Inferior parietal cortex (tissue), 1 donor: ENCODE results near the gene COL6A3.
"Not testable (repeated sequence)": the region's sequence is repeated elsewhere in the genome, so short reads cannot be mapped to it uniquely, and the experiment has no call there.

ENCODE experiments used
- DNase-seq: peaks from one replicate; pipeline ENCODE4 v3.0.0-alpha.2; 2016; ENCODE audit errors: extremely low spot score

The COL6A3 gene

DNA sequence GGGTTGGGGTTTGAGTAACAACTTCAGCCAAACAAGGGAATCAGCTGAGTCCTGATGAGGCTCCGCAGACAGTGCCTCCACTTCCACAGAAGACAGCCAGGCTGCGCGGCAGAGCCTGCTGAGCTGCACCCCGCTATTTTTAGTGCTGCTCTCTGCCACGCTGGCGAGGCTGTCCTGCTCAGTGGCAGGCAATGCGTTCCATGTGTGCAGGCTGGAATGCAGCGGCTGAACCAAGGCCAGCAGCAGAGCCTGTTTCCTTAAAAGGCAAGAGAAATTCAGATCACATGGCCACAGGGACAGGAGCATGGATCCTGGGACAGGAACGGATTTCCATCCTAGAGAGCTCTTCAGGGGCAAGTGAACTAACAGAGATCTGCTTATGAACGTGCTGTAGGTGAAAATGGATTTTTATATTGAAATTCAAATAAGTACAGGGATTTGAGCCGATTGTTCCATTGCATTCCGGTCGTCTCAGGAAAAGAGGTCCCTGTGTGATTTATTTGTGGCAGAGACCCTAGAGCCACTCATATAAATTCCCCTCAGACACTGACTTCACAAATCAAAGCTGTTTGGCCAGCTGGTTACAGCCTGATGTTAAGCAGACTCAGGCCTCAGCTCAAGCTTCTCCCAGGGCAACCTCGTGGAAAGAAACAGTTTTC, 98.7 kb downstream of the COL6A3 start:
- peak; percentile 49 for DNase-seq

DNA sequence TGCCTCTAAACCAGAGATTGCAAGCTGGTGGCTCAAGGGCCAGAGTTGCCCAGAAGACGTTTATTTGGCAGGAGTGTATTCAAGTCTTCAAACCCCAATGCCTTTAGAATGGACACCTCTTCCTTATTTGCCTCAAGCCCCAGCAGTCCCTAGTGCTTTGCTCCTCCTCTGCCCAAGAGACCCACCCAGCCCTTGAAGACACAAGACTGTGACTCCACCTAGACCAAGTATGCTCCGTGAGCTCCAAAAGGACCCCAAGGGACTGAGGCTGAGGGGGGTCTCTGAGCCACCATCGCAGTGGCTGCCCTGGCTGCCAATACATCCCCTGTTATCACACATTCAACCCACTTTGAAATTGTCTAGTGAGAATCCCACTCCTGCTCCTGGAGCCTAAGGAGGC, 99.3 kb downstream of the COL6A3 start:
- DNase-seq: no peak

DNA sequence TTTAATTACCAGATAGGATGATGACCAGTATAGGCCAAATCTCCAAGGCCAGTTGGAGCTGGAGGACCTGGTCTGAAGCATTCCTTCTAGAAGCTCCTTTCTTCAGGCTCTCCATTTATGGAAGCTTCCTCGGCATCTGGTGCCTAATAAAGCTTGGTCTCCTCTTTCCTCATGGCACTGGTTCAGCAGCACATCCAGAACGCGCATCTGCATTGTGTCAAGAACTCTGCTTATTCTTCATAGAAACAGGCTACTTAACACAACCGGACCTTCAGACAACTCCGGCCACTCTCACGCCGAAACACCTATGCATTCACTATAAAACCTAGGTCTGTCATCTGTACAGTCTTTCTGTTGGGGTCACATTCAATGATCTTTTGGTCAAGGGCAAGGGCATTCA, 99.8 kb downstream of the COL6A3 start:
- no peak for DNase-seq

DNA sequence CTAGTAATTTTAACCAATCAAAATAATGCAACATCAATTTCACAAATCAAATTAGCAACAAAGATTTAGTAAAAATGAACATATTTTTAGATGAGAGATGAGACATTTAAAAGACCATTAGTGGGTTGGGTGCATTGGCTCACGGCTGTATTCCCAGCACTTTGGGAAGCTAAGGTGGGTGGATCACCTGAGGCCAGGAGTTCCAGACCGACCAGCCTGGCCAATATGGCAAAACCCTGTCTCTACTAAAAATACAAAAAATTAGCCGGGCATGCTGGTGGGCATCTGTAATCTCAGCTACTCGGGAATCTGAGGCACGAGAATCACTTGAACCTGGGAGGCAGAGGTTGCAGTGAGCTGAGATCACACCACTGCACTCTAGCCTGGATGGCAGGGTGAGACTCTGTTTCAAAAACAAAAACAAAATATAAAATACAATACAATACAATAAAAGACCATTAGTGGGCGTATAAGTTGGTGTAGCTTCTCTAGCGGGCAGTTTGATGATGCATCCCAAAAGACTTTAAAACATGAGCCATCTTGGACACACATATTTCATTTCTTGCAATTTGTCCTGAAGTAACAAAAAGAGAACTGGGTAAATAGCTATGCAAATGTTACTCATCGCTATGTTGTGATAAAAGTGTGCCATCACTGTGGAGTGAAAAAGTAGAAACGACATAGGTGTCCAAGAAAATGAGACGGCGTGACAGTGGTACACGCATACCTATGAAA, 101.8 kb downstream of the COL6A3 start:
- DNase-seq: no peak

DNA sequence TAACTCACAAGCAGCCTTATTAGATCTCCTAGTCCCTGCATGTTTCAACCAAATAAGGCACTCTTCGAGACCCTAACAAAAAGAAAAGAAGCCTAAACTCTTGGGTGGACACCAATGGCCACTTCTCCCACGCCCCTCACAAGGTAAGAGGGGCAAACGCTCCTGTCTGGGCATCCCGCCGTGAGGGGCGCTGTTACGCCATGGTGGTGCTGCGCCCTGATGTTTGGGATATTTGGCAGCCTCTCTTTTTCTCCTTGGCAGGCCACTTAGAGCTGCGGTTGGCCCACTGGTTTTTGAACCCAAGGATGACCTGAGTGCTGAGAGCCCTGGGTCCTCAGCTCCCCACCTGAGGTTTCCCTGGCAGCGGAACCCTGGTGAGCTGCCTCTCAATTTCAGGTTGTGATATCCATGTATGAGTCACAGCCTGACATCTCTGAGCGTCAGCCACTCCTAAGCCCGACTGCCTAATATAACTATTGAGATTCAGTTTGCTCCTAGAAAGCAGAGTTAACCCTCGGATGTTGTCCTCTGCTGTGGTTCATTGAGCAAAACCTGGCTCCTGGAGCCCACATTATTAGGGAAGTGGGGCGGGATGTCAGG, 103.3 kb downstream of the COL6A3 start:
- no peak for DNase-seq

DNA sequence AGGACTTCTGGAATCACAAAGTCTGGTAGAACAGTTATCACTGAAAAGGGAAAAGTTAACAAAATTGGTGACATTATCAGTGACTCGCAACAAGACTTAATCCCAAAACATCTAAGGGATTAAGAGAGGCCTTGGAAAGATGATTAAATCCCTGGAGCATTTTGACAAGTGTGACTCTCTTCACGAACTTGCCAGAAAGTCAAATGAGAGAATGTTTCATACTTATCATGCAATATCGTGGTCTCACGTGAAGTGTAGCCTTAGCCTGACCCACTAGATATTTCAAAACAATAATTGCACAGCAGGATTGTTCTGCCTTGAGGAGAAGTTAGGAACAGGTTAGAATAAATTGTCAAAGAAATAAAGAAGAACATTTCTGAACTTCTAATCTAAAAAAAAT, 104.5 kb downstream of the COL6A3 start:
- DNase-seq: no peak

DNA sequence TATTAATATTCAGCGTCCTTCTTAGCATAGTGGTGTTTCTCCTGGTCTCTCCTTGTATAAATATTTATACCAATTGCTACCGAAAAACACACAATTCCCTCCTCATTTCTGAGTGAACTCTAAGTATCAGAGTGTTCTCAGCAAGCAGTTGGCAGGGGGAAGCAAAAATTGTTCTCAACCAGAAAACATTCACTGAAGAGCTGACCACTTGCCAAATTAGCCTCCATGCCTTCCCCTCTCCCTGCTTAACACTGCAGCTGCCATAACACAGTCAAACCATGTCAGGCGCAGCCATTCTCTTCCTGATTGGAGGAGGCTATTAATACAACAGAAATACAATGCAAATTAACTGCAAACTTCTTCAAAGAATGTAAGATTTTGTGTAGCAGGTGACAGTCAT, 105.0 kb downstream of the COL6A3 start:
- DNase-seq: no peak

DNA sequence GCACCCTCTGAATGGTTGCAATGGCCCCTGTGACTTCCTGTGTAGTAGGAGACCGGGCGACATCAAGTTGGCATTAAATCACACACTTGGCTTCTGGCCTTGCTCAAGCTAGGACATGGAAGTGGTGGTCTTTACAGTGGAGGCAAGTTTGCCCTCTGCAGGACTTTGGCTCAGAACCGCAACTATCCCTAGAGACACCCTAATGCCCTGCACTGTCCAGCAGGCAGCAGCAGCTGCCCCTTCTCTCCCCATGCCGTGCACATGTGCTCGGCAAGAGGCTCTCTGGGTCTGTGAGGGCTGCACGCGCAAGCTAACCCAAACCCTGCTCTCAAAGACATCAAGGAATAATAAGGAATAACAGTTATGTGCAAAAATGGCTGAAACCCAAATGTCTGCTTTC, 106.5 kb downstream of the COL6A3 start:
- DNase-seq: no peak

DNA sequence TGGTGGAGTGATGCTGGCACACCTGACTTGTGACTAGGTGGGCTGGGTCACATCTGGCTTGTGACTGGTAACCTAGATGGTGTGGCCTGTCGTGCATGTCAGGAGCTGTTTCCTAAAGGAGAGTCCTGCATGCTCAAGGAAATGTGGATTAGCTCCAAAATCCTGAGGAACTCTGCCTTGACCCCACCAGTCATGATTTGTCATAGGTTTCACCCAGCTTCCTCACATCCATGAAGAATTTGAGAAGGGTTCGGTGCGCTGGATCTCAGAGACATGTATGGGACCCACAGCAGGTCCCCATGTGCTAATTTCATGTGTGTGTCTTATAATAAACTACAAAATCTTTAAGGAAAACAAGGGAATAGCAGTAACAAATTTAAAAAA, 107.2 kb downstream of the COL6A3 start:
- DNase-seq: no peak

DNA sequence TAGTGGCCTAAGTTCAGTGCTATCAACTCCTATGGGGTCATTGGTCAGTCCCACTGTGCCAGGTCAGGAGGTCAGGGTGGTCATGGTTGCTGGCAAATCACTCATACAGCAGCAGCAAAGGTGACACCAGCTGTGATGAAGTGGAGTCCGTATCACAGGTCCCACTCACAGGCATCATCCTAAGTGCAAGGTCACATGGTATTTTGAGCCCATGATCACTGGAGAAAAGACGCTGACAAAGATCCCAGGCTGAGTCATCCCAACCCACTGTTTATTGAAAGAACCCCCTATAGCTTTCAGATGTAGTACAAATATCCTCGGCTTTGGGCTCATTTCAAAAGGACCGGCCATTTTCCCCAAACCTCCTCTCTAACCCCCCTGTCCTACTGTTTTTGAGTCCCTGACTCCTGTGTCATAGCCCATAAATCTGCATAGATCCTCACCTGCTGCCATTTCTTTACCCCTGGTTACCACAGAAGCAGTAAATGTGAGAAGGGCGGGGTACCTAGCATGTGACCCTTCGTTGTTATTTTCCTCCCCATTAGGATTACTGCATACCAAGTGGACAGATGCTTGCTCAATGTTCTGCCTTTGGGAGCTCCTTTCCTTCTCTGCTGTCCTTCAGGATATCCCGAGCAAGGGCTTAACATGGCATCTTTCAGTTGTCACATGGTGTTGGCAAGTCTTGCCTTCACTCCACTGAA, 107.7 kb downstream of the COL6A3 start:
- DNase-seq: no peak

DNA sequence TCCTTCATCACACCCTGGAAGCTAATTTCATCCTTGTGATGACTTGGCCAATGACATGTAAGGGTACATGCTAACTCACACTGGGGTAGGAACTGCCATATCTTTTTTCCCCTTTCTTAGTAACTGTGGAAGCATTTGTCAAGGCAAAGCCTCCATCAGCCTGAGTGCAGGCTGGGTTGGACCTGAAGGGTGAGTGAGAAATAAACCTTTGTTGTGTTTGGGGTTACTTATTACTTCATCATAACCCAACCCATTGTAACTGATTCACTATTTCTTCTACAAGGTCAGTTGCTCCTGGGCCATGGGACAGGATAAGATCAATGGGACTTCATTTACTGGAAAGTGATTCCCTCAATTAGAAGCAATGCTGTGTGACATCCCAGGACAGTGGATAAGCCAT, 108.4 kb downstream of the COL6A3 start:
- DNase-seq: no peak

DNA sequence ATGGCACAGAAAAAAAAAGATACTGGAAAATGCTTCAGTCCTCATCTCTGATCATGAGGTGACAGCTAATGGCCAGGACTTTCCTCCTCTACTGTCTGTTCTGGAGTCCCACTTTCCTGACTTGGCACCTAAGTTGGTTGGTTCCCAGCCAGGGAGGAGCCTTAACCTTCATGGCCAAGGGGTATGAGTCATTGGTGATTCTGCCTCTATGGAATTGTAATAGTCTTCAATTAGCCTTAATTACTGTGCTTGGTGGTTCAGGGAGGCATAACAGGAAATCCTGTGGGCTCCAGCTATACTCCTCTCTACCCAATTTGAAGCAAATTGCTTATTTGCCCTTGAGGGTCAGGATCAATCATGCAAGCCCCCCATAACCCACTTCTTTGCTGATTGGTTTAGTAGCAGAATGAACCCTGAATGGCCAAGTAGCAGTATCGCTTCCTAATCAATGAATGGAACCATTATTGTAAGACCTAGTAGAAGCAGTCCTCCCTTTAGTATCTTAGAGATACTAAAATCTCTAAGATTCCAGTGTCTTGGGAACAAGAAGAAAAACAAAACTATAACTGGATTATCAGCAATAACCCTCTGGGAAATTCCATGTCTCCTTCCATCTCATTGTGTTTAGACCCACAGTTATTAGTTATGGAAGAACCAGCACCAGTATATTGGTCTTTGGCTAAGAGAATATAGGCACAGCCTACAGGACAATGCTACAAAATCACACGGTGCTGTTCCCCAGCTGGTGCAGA, 109.0 kb downstream of the COL6A3 start:
- DNase-seq: no peak

DNA sequence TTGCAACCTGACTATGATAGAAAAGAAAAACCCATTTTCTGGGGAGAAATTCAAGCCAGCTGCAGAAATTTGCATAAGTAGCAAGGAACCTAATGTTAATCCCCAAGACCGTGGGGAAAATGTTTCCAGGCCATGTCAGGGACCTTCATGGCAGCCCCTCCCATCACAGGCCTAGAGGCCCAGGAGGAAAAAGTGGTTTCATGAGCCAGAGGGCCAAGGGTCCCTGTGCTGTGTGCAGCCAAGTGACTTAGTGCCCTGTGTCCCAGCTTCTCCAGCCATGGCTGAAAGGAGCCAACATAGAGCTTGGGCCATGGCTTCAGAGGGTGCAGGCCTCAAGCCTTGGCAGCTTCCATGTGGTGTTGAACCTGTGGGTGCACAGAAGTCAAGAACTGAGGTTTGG, 110.7 kb downstream of the COL6A3 start:
- not testable (repeated sequence) for DNase-seq

DNA sequence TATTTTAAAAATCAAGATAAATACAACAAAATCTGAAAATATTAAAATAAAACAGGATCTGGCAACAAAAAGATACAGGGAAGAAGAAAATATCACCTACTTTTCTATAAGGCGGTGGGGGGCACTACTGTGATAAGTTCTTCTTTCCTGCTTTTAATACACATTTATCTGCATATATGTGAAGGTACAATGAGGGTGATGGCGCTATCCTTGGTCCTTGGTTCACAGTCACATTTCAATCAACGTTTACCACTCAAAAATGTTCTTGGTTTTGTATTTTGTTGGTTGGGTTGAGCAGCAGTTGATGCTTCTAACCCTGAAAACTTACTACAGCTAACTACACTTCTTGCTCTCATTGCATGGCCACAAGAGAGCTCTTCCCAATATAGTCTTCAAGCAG, 112.4 kb downstream of the COL6A3 start:
- DNase-seq: no peak

DNA sequence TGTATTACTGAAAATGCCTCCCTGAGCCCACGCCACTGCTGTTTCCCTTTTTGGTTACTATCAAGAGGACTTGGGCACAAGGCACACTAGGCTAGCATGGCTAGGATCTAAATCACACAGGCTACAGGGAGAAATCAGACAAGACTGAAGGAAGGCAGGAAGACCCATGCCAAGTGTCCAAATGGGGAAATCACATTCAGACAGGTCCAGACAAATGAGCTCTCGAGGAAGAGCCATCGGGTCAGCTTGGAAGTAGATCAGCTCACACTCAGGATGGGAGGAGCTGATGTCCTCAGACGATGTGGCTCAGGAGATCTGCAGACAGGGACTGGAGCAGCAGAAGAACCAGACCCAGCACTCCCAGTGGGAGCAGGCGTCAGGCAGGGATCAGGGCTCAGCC, 113.2 kb downstream of the COL6A3 start:
- no peak for DNase-seq

DNA sequence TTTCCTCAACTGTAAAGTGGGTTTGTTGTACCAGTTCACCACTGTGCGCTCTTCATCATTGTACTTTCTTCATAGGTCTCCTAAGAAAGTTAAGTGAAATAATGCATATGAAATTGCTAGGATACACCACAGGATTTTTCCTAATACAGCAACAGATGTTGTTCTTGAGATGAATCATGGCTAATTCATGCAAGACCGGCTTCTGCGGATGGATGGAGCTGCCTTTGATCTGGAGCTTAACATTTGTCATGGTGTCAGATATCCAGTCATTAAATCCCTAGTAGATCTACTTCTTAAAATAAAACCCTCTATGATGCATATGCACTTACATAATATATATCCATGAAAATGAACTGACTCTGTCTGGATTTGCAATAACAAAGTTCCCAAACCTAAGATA, 114.1 kb downstream of the COL6A3 start:
- DNase-seq: no peak

DNA sequence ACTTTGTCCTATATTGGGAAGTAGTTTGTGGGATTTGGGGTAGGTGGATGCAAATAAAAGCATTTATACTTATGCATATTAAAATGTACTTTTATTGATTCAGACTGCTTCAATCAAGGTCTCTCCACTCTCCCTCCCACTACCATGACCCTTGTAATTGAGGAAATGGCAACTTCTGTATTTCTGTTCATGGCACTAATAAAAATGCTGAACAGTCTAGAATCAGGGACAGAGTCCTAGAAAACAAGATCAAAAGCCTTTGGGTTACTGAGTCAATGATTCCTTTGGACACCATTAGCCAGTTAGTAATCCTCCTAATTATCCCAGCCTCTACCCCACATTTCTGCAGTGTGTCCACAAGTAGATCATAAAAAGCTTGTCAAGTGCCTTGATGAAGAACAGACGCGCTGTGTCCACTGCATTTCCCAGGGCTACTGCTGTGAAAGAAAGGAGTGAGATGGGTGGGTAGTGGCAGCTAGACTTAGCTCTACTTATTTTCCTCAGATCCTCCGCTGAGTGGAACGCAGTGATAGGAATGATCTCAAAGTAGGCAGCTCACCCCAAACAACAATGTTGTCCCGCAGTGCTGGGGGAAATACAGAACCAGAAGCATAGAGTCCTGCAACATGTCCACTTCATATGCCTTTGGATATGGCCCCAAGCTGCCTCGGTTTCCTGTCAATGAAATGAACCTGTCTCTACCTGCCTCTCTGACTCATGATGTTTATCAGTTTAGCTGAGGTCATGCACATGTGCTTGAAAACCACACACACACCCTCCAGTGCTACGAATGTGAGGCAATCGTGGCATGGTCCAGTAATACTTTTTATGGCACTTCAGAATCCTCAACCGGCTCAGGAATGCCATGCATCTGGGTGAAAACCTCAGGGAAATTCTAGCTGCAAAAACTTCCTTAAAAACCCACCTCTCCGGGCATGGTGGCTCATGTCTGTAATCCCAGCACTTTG, 115.5 kb downstream of the COL6A3 start:
- no peak for DNase-seq

DNA sequence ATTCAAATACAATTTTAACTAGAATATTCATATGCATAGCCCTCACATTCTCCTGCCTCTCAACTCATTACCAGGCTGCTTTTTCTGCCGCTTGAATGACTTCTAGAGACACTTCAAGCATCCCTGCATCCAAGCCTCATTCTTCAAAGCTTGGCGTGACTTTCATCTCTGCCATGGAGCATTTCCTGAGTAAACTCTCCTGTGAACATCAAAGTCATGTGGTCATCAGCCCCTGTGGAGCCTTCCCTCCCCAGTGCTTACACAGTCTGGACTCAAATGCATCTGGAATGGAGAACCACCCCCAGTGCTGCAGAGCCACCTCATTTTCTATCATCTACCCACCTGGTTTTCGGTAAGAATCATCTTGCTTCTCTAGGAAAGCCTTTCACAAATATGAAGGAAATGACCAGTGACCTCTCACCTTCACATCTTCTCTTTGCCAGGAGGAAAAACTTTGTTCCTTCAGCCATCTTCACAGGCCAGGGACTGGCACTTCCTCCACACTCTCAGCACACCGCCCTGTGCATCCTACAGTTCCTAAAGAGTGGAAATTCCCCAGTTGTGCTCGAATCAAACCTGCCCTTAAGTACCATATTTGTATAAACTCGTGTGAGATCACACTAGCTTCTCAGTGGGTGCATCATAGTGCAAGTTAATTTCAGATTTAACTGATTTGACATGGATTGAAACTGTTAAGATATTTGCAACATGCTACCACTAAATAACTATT, 116.4 kb downstream of the COL6A3 start:
- no peak for DNase-seq

DNA sequence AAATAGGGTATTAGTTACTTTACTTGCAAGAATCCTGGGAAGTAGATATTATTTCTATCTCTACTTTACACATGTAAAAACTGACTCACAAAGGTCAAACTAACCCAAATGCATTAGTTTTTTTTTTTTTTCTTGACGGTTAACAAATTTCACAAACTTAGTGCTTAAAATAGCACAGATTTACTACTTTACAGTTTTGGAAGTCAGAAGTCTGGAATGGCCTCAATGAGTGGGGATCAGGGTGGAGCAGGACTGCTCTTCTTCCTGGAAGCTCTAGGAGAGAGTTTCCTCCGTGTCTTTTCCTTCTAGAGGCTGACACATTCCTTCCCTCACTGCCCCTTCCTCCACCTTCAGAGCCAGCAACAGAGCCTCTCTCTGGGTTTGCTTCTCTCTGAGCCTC, 117.2 kb downstream of the COL6A3 start:
- no peak for DNase-seq

DNA sequence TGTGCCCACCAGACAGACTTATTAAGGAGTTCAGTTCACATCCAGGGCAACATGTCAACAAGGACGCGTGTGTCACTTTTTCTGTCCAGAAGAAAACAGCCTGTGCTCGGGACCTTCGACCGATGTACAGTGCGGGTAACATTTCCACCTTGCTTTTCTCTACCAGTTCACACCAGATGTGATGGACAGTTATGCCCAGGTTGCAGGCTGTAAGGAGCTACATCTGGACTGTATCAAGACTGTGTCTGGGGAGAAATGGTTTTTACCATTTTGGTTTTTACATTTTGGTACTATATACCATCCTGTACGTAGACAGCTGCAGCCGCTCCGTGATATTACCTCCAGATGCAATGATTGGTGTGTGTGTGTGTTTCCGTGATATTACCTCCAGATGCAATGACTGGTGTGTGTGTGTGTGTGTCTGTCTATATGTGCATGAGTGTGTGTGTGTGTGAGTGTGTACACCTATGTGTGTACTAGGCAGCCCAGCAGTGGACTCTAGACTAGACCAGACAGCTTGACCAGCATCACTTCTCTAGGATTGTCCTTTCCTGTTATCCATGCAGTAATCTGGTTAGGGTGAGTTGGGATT, 118.0 kb downstream of the COL6A3 start:
- no peak for DNase-seq
